IMR-90 (cell line): ENCODE data around the gene PDE6B. TPM values are rescaled to one million over a fixed set of nuclear protein-coding genes. Genes with fewer than 3 reads are reported as not detected.

Source experiments
- ATAC-seq: fragments of 200-7000 bp; cut with Tn5 transposase; 2 replicates; pipeline ENCODE4 v1.9.1; 2020; ENCODE audit warnings: low read depth, mild to moderate bottlenecking, moderate library complexity
- BruUV-seq: library from RNA; stranded (reverse); fragments of 400-500 nt; replicated peaks from 2 replicates; lab custom pipeline; 2021; lab: Mats Ljungman, UMichigan
- CTCF ChIA-PET: fragments of 300-600 bp; formaldehyde crosslinking; extraction: SDS; loops from one replicate; lab custom pipeline; 2021; ENCODE audit warnings: antibody characterized with exemption; lab: Yijun Ruan, JAX
- POLR2A ChIA-PET: fragments of 300-600 bp; sonication (Branson Sonifier 250); formaldehyde crosslinking; loops from one replicate; lab custom pipeline; 2022; ENCODE audit warnings: antibody characterized with exemption; ENCODE audit not compliant: unreplicated experiment; lab: Charles Lee
- DNase-seq: peaks from one replicate; pipeline ENCODE4 v3.0.0; 2013
- H2AFZ ChIP-seq: replicated peaks from 2 replicates; pipeline ENCODE3; 2013; ENCODE audit warnings: low read length, mild to moderate bottlenecking; ENCODE audit not compliant: poor library complexity
- H2AK5ac ChIP-seq: 2 replicates; pipeline ENCODE4 v1.6.1; 2013; ENCODE audit warnings: low read depth, low read length, inconsistent platforms
- H2AK9ac ChIP-seq: replicated peaks from 2 replicates; pipeline ENCODE3; 2013; ENCODE audit warnings: mild to moderate bottlenecking, low read depth, low read length, moderate library complexity; ENCODE audit not compliant: poor library complexity
- H2BK120ac ChIP-seq: 2 replicates; pipeline ENCODE4 v1.6.1; 2013; ENCODE audit warnings: low read depth, low read length, inconsistent platforms
- H2BK15ac ChIP-seq: 3 replicates; pipeline ENCODE4 v1.6.1; 2013; ENCODE audit warnings: low read depth, low read length, inconsistent platforms
- H2BK20ac ChIP-seq: 2 replicates; pipeline ENCODE4 v1.6.1; 2013; ENCODE audit warnings: low read depth, mild to moderate bottlenecking, inconsistent platforms, low read length, moderate library complexity
- H2BK5ac ChIP-seq: 2 replicates; pipeline ENCODE4 v1.6.1; 2013; ENCODE audit warnings: mild to moderate bottlenecking, low read depth, low read length, inconsistent platforms; ENCODE audit not compliant: poor library complexity, severe bottlenecking
- H3K14ac ChIP-seq: replicated peaks from 2 replicates; pipeline ENCODE4 v1.6.1; 2013; ENCODE audit warnings: low read depth, low read length, inconsistent platforms
- H3K18ac ChIP-seq: 2 replicates; pipeline ENCODE4 v1.6.1; 2013; ENCODE audit warnings: low read depth, low read length, control low read depth
- H3K23ac ChIP-seq: 2 replicates; pipeline ENCODE4 v1.6.1; 2013; ENCODE audit warnings: low read depth, low read length, inconsistent platforms
- H3K27ac ChIP-seq: 2 replicates; pipeline ENCODE4 v1.5.1; 2013; ENCODE audit warnings: mild to moderate bottlenecking, control low read depth, low read length; ENCODE audit not compliant: insufficient read depth
- H3K27me3 ChIP-seq: 2 replicates; pipeline ENCODE4 v1.6.1; 2013; ENCODE audit warnings: low read length; ENCODE audit not compliant: control insufficient read depth, insufficient read depth
- H3K36me3 ChIP-seq: 2 replicates; pipeline ENCODE4 v1.6.1; 2013; ENCODE audit warnings: low read length, mixed read lengths; ENCODE audit not compliant: control insufficient read depth, insufficient read depth
- H3K4ac ChIP-seq: 2 replicates; pipeline ENCODE4 v1.6.1; 2013; ENCODE audit warnings: low read depth, low read length, inconsistent platforms
- H3K4me1 ChIP-seq: 2 replicates; pipeline ENCODE4 v1.6.1; 2013; ENCODE audit warnings: low read length, mixed read lengths; ENCODE audit not compliant: control insufficient read depth, insufficient read depth
- H3K4me2 ChIP-seq: 2 replicates; pipeline ENCODE4 v1.6.1; 2013; ENCODE audit warnings: low read depth, mild to moderate bottlenecking, control low read depth, low read length, moderate library complexity
- H3K4me3 ChIP-seq: 2 replicates; pipeline ENCODE4 v1.5.1; 2013; ENCODE audit warnings: low read depth, mild to moderate bottlenecking, control low read depth, low read length, moderate library complexity; ENCODE audit not compliant: insufficient read depth
- H3K56ac ChIP-seq: 2 replicates; pipeline ENCODE4 v1.6.1; 2013; ENCODE audit warnings: low read length, inconsistent platforms; ENCODE audit not compliant: insufficient read depth; ENCODE audit errors: extremely low read depth
- H3K79me1 ChIP-seq, 2 experiments: 2 replicates each; pipeline ENCODE4 v1.6.1; 2013; ENCODE audit warnings: low read length in 2 of 2, inconsistent platforms in 1 of 2, low read depth in 1 of 2
- H3K9ac ChIP-seq: 2 replicates; pipeline ENCODE4 v1.6.1; 2013; ENCODE audit warnings: low read depth, low read length, control low read depth
- H3K9me1 ChIP-seq: 2 replicates; pipeline ENCODE4 v1.6.1; 2013; ENCODE audit warnings: low read length, inconsistent platforms; ENCODE audit not compliant: insufficient read depth
- H3K9me3 ChIP-seq: 2 replicates; pipeline ENCODE4 v1.6.1; 2013; ENCODE audit warnings: low read length; ENCODE audit not compliant: control insufficient read depth, insufficient read depth
- H4K20me1 ChIP-seq: 2 replicates; pipeline ENCODE4 v1.6.1; 2013; ENCODE audit warnings: low read length, inconsistent platforms; ENCODE audit not compliant: insufficient read depth
- H4K5ac ChIP-seq: 2 replicates; pipeline ENCODE4 v1.6.1; 2013; ENCODE audit warnings: mild to moderate bottlenecking, low read depth, low read length, control low read depth
- H4K8ac ChIP-seq, 2 experiments: 2 replicates each; pipeline ENCODE4 v1.6.1; 2013; ENCODE audit warnings: low read depth in 2 of 2, low read length in 2 of 2, control low read depth in 1 of 2, inconsistent platforms in 1 of 2
- H4K91ac ChIP-seq: 2 replicates; pipeline ENCODE4 v1.6.1; 2013; ENCODE audit warnings: low read depth, low read length, inconsistent platforms; ENCODE audit not compliant: insufficient read depth
- CHD1 ChIP-seq: IDR thresholded peaks from 2 replicates; pipeline ENCODE4 v1.6.1; 2012; ENCODE audit warnings: low read depth, low read length, improper control_type of control experiment
- MAFK ChIP-seq: IDR thresholded peaks from 2 replicates; pipeline ENCODE4 v1.6.1; 2012; ENCODE audit warnings: low read depth, low read length, improper control_type of control experiment
- MXI1 ChIP-seq: IDR thresholded peaks from 2 replicates; pipeline ENCODE4 v1.6.1; 2012; ENCODE audit warnings: low read depth, mild to moderate bottlenecking, low read length, moderate library complexity, borderline replicate concordance
- RAD21 ChIP-seq: IDR thresholded peaks from 2 replicates; pipeline ENCODE4 v1.6.1; 2012; ENCODE audit warnings: low read length, improper control_type of control experiment
- RCOR1 ChIP-seq: IDR thresholded peaks from 2 replicates; pipeline ENCODE4 v1.6.1; 2012; ENCODE audit warnings: mild to moderate bottlenecking, low read length, improper control_type of control experiment; ENCODE audit not compliant: insufficient replicate concordance
- WGBS, 2 experiments: methylation state at CpG; one replicate each; pipeline versions ENCODE4 v1.1.5 to v1.1.7; 2013; ENCODE audit warnings: missing lambda C conversion rate in 2 of 2; ENCODE audit not compliant: insufficient read length in 1 of 2; ENCODE audit errors: extremely low coverage in 2 of 2; 5-methylcytosine and 5-hydroxymethylcytosine counted together
- dilution Hi-C: fragments of 300-500 bp; cut with HindIII; formaldehyde crosslinking; loops from one replicate; pipeline ENCODE4 v1.14.3; 2018; ENCODE audit warnings: low sequenced_read_pairs; ENCODE audit not compliant: unreplicated experiment
- in situ Hi-C: fragments of 300-500 bp; cut with MboI; formaldehyde crosslinking; loops from 3 replicates; pipeline ENCODE4 v1.14.3; 2019; ENCODE audit warnings: low sequenced_read_pairs, inconsistent platforms, mixed read lengths
- intact Hi-C: fragments of 100-400 bp; cut with micrococcal nuclease; formaldehyde crosslinking; loops from 2 replicates; pipeline ENCODE4 v1.10.0; 2022
- polyA plus RNA-seq, 3 experiments: library from polyadenylated mRNA; depleted of rRNA; stranded (reverse); fragments of >200 nt; gene quantifications; 2 replicates each; pipeline ENCODE4 v1.2.3, GENCODE V29; 2012; ENCODE audit warnings: low replicate concordance in 1 of 3
- total RNA-seq: library from RNA; depleted of rRNA; stranded (reverse); fragments of >200 nt; gene quantifications from 2 replicates; pipeline ENCODE4 v1.2.3, GENCODE V29; 2012
- TF ChIP-seq, protein P1 (sequence below): fragments of 150-350 bp; IDR thresholded peaks from 2 replicates; pipeline ENCODE4 v1.6.1; 2016; ENCODE audit warnings: low read depth, mild to moderate bottlenecking, low read length, moderate library complexity, borderline replicate concordance
- TF ChIP-seq, protein P2 (sequence below): conservative IDR thresholded peaks from 2 replicates; pipeline ENCODE4 v1.5.1; 2012; ENCODE audit warnings: mild to moderate bottlenecking, low read depth, low read length, improper control_type of control experiment

PDE6B gene
- total and polyA plus RNA-seq, 2 of the 4 experiments (the other 2 are of a cell fraction): under 0.01 TPM; not detected in 1

DNA sequence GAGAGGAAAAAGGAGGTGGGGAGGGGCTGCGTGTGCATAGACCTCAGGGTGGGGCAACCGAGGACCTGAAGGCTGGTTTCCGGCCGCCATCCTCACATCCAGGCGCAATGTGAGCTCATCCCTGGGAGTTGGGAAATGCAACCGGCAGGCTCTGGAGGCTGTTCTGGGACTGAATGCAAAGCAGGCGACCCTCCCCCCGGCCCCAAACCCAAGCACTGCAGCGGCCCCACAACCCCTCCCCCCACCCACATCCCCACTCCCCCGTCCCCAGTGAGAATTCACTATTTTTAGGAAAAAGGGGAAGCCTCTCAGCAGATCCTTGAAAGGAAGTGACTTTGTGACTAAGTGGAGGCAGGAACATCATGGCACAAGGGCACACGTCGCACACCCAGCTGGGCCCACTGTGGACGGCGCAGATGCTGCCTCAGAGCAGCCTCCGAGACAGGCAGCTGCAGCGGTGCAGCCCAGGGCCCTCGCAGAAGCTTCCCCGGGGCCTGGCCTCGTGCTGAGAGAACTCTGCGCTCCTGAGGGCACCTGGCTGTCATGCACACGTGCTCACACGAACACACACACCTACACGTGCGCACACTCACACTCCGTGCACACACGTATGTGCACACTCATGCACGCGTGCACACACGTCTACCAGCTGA, 1.3 kb upstream of the PDE6B start:
- H2BK5ac ChIP-seq: no peak overlapping the region
- H3K4me2 ChIP-seq: no peak overlapping the region
- ChIA-PET CTCF (no interaction called here), POLR2A (no interaction called here)
- H3K9me3 ChIP-seq: peaks cover 13% of the 10 kb centered on the region
- H2BK120ac ChIP-seq: no peak overlapping the region
- no peak overlapping the region for H3K4ac ChIP-seq
- in situ Hi-C loops: no loop called here
- DNase-seq (no peak), ATAC-seq (no peak)
- H2AK5ac ChIP-seq: no peak overlapping the region
- no TSS peak for BruUV-seq
- H4K91ac ChIP-seq: no peak overlapping the region
- no peak overlapping the region for H3K9ac ChIP-seq
- 52% methylated on average over 13 of the region's 29 CpGs; no CpG with 5 or more reads in 1 of the 2 experiments for WGBS, 2 experiments
- H3K23ac ChIP-seq: no peak overlapping the region
- H4K20me1 ChIP-seq: no peaks in the 10 kb centered on the region
- no peak overlapping the region for H3K4me3 ChIP-seq
- no peak overlapping the region for H2BK15ac ChIP-seq
- H2AK9ac ChIP-seq: no peak overlapping the region
- H3K27me3 ChIP-seq: no peaks in the 10 kb centered on the region
- intact Hi-C loops: no loop called here
- no peak overlapping the region for H3K14ac ChIP-seq
- no peaks in the 10 kb centered on the region for H3K36me3 ChIP-seq
- H4K8ac ChIP-seq: no peak overlapping the region
- TF ChIP-seq RAD21 (no peak), MXI1 (no peak), CHD1 (no peak), MAFK (no peak), RCOR1 (no peak)
- TF ChIP-seq, protein P1, sequence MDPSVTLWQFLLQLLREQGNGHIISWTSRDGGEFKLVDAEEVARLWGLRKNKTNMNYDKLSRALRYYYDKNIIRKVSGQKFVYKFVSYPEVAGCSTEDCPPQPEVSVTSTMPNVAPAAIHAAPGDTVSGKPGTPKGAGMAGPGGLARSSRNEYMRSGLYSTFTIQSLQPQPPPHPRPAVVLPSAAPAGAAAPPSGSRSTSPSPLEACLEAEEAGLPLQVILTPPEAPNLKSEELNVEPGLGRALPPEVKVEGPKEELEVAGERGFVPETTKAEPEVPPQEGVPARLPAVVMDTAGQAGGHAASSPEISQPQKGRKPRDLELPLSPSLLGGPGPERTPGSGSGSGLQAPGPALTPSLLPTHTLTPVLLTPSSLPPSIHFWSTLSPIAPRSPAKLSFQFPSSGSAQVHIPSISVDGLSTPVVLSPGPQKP: no peak
- TF ChIP-seq, protein P2, sequence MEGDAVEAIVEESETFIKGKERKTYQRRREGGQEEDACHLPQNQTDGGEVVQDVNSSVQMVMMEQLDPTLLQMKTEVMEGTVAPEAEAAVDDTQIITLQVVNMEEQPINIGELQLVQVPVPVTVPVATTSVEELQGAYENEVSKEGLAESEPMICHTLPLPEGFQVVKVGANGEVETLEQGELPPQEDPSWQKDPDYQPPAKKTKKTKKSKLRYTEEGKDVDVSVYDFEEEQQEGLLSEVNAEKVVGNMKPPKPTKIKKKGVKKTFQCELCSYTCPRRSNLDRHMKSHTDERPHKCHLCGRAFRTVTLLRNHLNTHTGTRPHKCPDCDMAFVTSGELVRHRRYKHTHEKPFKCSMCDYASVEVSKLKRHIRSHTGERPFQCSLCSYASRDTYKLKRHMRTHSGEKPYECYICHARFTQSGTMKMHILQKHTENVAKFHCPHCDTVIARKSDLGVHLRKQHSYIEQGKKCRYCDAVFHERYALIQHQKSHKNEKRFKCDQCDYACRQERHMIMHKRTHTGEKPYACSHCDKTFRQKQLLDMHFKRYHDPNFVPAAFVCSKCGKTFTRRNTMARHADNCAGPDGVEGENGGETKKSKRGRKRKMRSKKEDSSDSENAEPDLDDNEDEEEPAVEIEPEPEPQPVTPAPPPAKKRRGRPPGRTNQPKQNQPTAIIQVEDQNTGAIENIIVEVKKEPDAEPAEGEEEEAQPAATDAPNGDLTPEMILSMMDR: no peak
- no peak overlapping the region for H3K27ac ChIP-seq
- H2BK20ac ChIP-seq: no peak overlapping the region
- no peak overlapping the region for H4K5ac ChIP-seq
- H3K79me1 ChIP-seq: no peaks in the 10 kb centered on the region
- no peaks in the 10 kb centered on the region for H3K4me1 ChIP-seq
- H3K18ac ChIP-seq: no peak overlapping the region
- dilution Hi-C loops: no loop called here
- no peak overlapping the region for H2AFZ ChIP-seq
- H3K56ac ChIP-seq: no peak overlapping the region
- no peaks in the 10 kb centered on the region for H3K9me1 ChIP-seq
